SH-SY5Y (cell line): ENCODE measurements around the gene GNAI2.

ENCODE experiments used
- GATA2 ChIP-seq: IDR thresholded peaks from 2 replicates; pipeline ENCODE4 v1.6.1; 2011; ENCODE audit warnings: mild to moderate bottlenecking, low read depth, low read length
- GATA3 ChIP-seq: IDR thresholded peaks from 2 replicates; pipeline ENCODE4 v1.6.1; 2011; ENCODE audit warnings: low read depth, mild to moderate bottlenecking, low read length, moderate library complexity

DNA sequence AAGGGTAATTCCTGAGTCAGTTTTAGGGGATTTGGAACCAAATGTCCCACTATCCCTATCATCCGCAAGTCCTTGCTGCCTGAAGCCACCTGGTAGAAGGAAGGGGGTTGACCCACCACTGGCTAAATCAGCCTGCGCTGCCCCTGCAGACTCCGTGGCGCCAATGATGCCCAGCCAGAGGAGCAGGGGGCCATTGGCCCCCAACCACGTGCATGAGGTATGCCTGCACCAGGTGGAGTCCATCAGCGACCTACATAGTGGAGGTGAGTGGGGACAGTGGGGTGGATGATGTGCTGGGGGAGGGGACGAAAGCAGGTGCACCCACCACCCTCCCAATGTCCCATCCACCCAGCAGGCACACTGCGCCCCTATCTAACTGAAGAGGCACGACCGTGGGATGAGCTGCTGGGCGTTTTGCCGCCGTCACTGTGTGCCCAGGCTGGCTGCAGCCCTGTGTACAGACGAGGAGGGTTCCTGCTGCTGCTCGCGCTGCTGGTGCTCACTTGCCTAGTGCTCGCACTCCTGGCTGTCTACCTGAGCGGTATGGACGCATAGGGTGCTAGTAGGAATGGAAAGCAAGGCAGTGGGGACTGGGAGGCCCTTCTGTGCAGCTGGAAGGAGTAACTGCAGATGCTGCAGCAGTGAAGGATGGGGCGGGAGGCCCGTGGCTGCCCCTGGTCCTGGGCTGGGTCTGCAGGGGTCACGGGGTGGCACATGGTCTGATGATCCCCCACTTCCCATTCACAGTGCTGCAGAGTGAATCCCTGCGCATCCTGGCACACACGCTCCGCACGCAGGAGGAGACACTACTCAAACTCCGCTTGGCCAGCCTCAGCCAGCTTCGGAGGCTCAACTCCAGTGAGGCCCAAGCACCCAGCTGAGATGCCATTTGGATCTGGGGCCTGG lies 50.6 kb downstream of the GNAI2 start:
- no peak for TF ChIP-seq GATA2
- no peak for TF ChIP-seq GATA3
